HUES64 (cell line): ENCODE measurements around the gene TMC7.
"Not testable (repeated sequence)": the region's sequence is repeated elsewhere in the genome, so short reads cannot be mapped to it uniquely, and the experiment has no call there.

Experiments
- H3K27ac ChIP-seq: 2 replicates; pipeline ENCODE4 v1.7.0; 2013; ENCODE audit warnings: low read depth, low read length, inconsistent platforms
- H3K27me3 ChIP-seq: 2 replicates; pipeline ENCODE4 v1.6.1; 2013; ENCODE audit warnings: mild to moderate bottlenecking, low read length; ENCODE audit not compliant: insufficient read depth
- H3K36me3 ChIP-seq: 2 replicates; pipeline ENCODE4 v1.6.1; 2013; ENCODE audit warnings: mild to moderate bottlenecking, low read length; ENCODE audit not compliant: insufficient read depth
- H3K4me1 ChIP-seq: 2 replicates; pipeline ENCODE4 v1.6.1; 2013; ENCODE audit warnings: mild to moderate bottlenecking, low read length, moderate library complexity; ENCODE audit not compliant: insufficient read depth
- H3K4me3 ChIP-seq: 2 replicates; pipeline ENCODE4 v1.5.1; 2013; ENCODE audit warnings: mild to moderate bottlenecking, low read length, moderate library complexity
- H3K9ac ChIP-seq: 2 replicates; pipeline ENCODE4 v1.6.1; 2013; ENCODE audit warnings: mild to moderate bottlenecking, low read depth, low read length
- H3K9me3 ChIP-seq: 2 replicates; pipeline ENCODE4 v1.6.1; 2013; ENCODE audit warnings: low read depth, low read length; ENCODE audit not compliant: insufficient read depth
- WGBS: fragments of 150-250, 120-280 bp; methylation state at CpG from one replicate; pipeline ENCODE4 v1.1.7; 2013; ENCODE audit warnings: missing lambda C conversion rate; 5-methylcytosine and 5-hydroxymethylcytosine counted together

Gene TMC7

GRCh38 chr16:18985256-18985655 lies 1.5 kb downstream of the TMC7 start:
- not testable (repeated sequence) for H3K4me1 ChIP-seq, H3K9me3 ChIP-seq, H3K4me3 ChIP-seq, H3K9ac ChIP-seq, H3K27me3 ChIP-seq, H3K36me3 ChIP-seq, H3K27ac ChIP-seq
- WGBS, result no CpG with 5 or more reads among the region's 1 CpG

GRCh38 chr16:18991731-18992130 lies 8.0 kb downstream of the TMC7 start:
- H3K9ac ChIP-seq, H3K9me3 ChIP-seq, H3K27ac ChIP-seq, H3K36me3 ChIP-seq, H3K27me3 ChIP-seq, H3K4me1 ChIP-seq, H3K4me3 ChIP-seq: not testable (repeated sequence)
- whole genome bisulfite sequencing, result 96% methylated on average over 6 of the region's 9 CpGs

GRCh38 chr16:18993531-18993930 lies 9.8 kb downstream of the TMC7 start:
- WGBS, result 88% methylated on average over 3 of the region's 3 CpGs
- H3K36me3 ChIP-seq, H3K9me3 ChIP-seq: not testable (repeated sequence)

GRCh38 chr16:18994181-18994580 lies 10.4 kb downstream of the TMC7 start:
- H3K36me3 ChIP-seq, H3K4me1 ChIP-seq, H3K9ac ChIP-seq, H3K9me3 ChIP-seq, H3K4me3 ChIP-seq, H3K27me3 ChIP-seq, H3K27ac ChIP-seq: not testable (repeated sequence)
- WGBS, result 80% methylated on average over 7 of the region's 7 CpGs

More at GRCh38 chr16:18993531-18993930, 9.8 kb downstream of the TMC7 start:
- H3K4me3 ChIP-seq, H3K9ac ChIP-seq, H3K27me3 ChIP-seq, H3K27ac ChIP-seq, H3K4me1 ChIP-seq: not testable (repeated sequence)

GRCh38 chr16:18995406-18995805 lies 11.7 kb downstream of the TMC7 start:
- not testable (repeated sequence) for H3K27ac ChIP-seq, H3K36me3 ChIP-seq, H3K9me3 ChIP-seq, H3K4me3 ChIP-seq, H3K4me1 ChIP-seq, H3K9ac ChIP-seq, H3K27me3 ChIP-seq
- WGBS, result 93% methylated on average over 12 of the region's 12 CpGs

GRCh38 chr16:18996536-18996935 lies 12.8 kb downstream of the TMC7 start:
- H3K9ac ChIP-seq, H3K9me3 ChIP-seq, H3K36me3 ChIP-seq, H3K27ac ChIP-seq, H3K4me1 ChIP-seq, H3K27me3 ChIP-seq, H3K4me3 ChIP-seq: not testable (repeated sequence)
- 90% methylated on average over 9 of the region's 9 CpGs for WGBS

GRCh38 chr16:18997001-18997400 lies 13.3 kb downstream of the TMC7 start:
- 95% methylated on average over 9 of the region's 9 CpGs for WGBS
- H3K27ac ChIP-seq, H3K4me1 ChIP-seq: not testable (repeated sequence)

GRCh38 chr16:18999045-18999393 lies 15.3 kb downstream of the TMC7 start:
- no peak overlapping the region for H3K9ac ChIP-seq
- H3K27me3 ChIP-seq, result no peaks in the 10 kb centered on the region
- no peaks in the 10 kb centered on the region for H3K36me3 ChIP-seq
- WGBS, result 90% methylated on average over 4 of the region's 4 CpGs
- H3K9me3 ChIP-seq, result no peaks in the 10 kb centered on the region
- no peaks in the 10 kb centered on the region; the same call in 1 of the 2 replicates for H3K4me1 ChIP-seq
- H3K27ac ChIP-seq, result no peak overlapping the region
- no peak overlapping the region for H3K4me3 ChIP-seq

More at GRCh38 chr16:18997001-18997400, 13.3 kb downstream of the TMC7 start:
- H3K27me3 ChIP-seq, H3K9ac ChIP-seq, H3K36me3 ChIP-seq, H3K4me3 ChIP-seq, H3K9me3 ChIP-seq: not testable (repeated sequence)

- Histone ChIP-seq H3K4me3 (no peak overlapping the region), H3K9ac (no peak overlapping the region), H3K27me3 (no peaks in the 10 kb centered on the region), H3K36me3 (no peaks in the 10 kb centered on the region), H3K4me1 (peaks cover 3% of the 10 kb centered on the region; the same call in 1 of the 2 replicates), H3K9me3 (no peaks in the 10 kb centered on the region), H3K27ac (no peak overlapping the region)
- 92% methylated on average over 4 of the region's 4 CpGs for WGBS
Measured at GRCh38 chr16:19001788-19002187, 18.1 kb downstream of the TMC7 start.

- 70% methylated on average over 4 of the region's 4 CpGs for WGBS
Measured at GRCh38 chr16:19003935-19004334, 20.2 kb downstream of the TMC7 start.

GRCh38 chr16:19005561-19006445 lies 22.1 kb downstream of the TMC7 start:
- H3K9me3 ChIP-seq, result peaks cover 4% of the 10 kb centered on the region; the same call in 1 of the 2 replicates
- 82% methylated on average over 16 of the region's 16 CpGs for WGBS
- peaks cover 5% of the 10 kb centered on the region; the same call in 1 of the 2 replicates for H3K4me1 ChIP-seq
- 0 out of 2 replicates have a peak overlapping the region, but pooled peaks have one; percentile 19 for H3K9ac ChIP-seq
- H3K27ac ChIP-seq, result peak overlapping the region; percentile 78; the same call in 1 of the 2 replicates
- H3K4me3 ChIP-seq, result no peak overlapping the region
- peaks cover 5% of the 10 kb centered on the region; the same call in 1 of the 2 replicates for H3K36me3 ChIP-seq
- no peaks in the 10 kb centered on the region for H3K27me3 ChIP-seq

More at GRCh38 chr16:19003935-19004334, 20.2 kb downstream of the TMC7 start:
- Histone ChIP-seq H3K36me3 (no peaks in the 10 kb centered on the region), H3K9me3 (no peaks in the 10 kb centered on the region), H3K27me3 (no peaks in the 10 kb centered on the region), H3K27ac (no peak overlapping the region), H3K4me3 (no peak overlapping the region), H3K4me1 (peaks cover 5% of the 10 kb centered on the region; the same call in 1 of the 2 replicates), H3K9ac (no peak overlapping the region)
